GM12878 (cell line): ENCODE data around the gene PKMYT1. TPM values are rescaled to one million over a fixed set of nuclear protein-coding genes. Genes with fewer than 3 reads are reported as not detected.

Source experiments
- BACH1 ChIP-seq: fragments of 450-650 bp; IDR thresholded peaks from 2 replicates; pipeline ENCODE4 v1.6.1; 2017; ENCODE audit warnings: mild to moderate bottlenecking, borderline replicate concordance
- E2F8 ChIP-seq: fragments of 450-650 bp; IDR thresholded peaks from 2 replicates; pipeline ENCODE4 v1.6.1; 2018; ENCODE audit warnings: mild to moderate bottlenecking, low read depth, moderate library complexity; ENCODE audit not compliant: partially characterized antibody
- NBN ChIP-seq: fragments of 450-650 bp; IDR thresholded peaks from 2 replicates; pipeline ENCODE4 v1.6.1; 2016
- PAX5 ChIP-seq: IDR thresholded peaks from 2 replicates; pipeline ENCODE4 v1.6.1; 2011; ENCODE audit warnings: low read depth, low read length, borderline replicate concordance
- POU2F2 ChIP-seq: IDR thresholded peaks from 3 replicates; pipeline ENCODE4 v1.6.1; 2011; ENCODE audit warnings: low read depth, mild to moderate bottlenecking, low read length, borderline replicate concordance
- PRDM15 ChIP-seq: fragments of 450-650 bp; formaldehyde crosslinking; IDR thresholded peaks from 2 replicates; pipeline ENCODE4 v1.4.0; 2020; ENCODE audit warnings: mild to moderate bottlenecking, moderate library complexity
- RAD21 ChIP-seq: IDR thresholded peaks from 2 replicates; pipeline ENCODE4 v1.6.1; 2011; ENCODE audit warnings: mild to moderate bottlenecking, low read depth, low read length, moderate library complexity; ENCODE audit not compliant: insufficient read depth
- TCF12 ChIP-seq: IDR thresholded peaks from 2 replicates; pipeline ENCODE4 v1.6.1; 2011; ENCODE audit warnings: low read depth, mild to moderate bottlenecking, low read length
- ZBTB4 ChIP-seq: fragments of 450-650 bp; formaldehyde crosslinking; IDR thresholded peaks from 2 replicates; pipeline ENCODE4 v1.4.0; 2022; ENCODE audit warnings: mild to moderate bottlenecking, moderate library complexity
- ZNF687 ChIP-seq: fragments of 450-650 bp; IDR thresholded peaks from 2 replicates; pipeline ENCODE4 v1.6.1; 2017; ENCODE audit warnings: mild to moderate bottlenecking, moderate library complexity
- polyA plus RNA-seq, 11 experiments: library from polyadenylated mRNA; depleted of rRNA in 4 of 11; unstranded in 6 of 11; stranded (reverse) in 5 of 11; fragments of >200 nt; fragmentation: Nextera tagmentation in 4 of 11; fragmentation: Illumina TruSeq in 1 of 11; extraction: Ambion mirVana in 4 of 11; extraction: Trizol in 1 of 11; gene quantifications; 1 replicate in 1 of 11; 2 replicates in 10 of 11; pipeline versions ENCODE4 v1.2.1 to v1.2.3, GENCODE V29; 2011 to 2016; ENCODE audit warnings: inconsistent platforms in 2 of 11, missing spikeins in 2 of 11, low read depth in 1 of 11
- total RNA-seq, 4 experiments: library from RNA; depleted of rRNA in 3 of 4; stranded (reverse); fragments of >200 nt in 3 of 4; fragmentation: Illumina TruSeq in 1 of 4; extraction: Trizol in 1 of 4; gene quantifications; 2 replicates each; pipeline versions ENCODE4 v1.2.1 to v1.2.3, GENCODE V29; 2013 to 2021

The PKMYT1 gene
- total and polyA plus RNA-seq, 10 of the 15 experiments (the other 5 are each of a cell fraction or from before 2014, with no cell fraction given), result 4.6 to 101 (median 29.9) TPM

- TF ChIP-seq ZNF687, result no peak
- no peak for TF ChIP-seq TCF12
- no peak for TF ChIP-seq PAX5
- no peak for TF ChIP-seq RAD21
- TF ChIP-seq ZBTB4 (CRISPR knock-in tag), result no peak
- no peak for TF ChIP-seq E2F8
- no peak for TF ChIP-seq POU2F2
- TF ChIP-seq BACH1, result no peak
- no peak for TF ChIP-seq NBN
- TF ChIP-seq PRDM15, result no peak
Observed at GRCh38 chr16:2942045-2942444, 38.2 kb downstream of the PKMYT1 start (continued).
